Anterior cingulate cortex (tissue), 58 donors: ENCODE data around the gene VPS52.
A peak's percentile ranks its signal among the peaks of the same experiment; 100 is the strongest.

Source experiments
- DNase-seq, 58 donors: peaks; one replicate each; lab custom pipeline; 2025; lab: John Stamatoyannopoulos, UW

Gene VPS52, protein sequence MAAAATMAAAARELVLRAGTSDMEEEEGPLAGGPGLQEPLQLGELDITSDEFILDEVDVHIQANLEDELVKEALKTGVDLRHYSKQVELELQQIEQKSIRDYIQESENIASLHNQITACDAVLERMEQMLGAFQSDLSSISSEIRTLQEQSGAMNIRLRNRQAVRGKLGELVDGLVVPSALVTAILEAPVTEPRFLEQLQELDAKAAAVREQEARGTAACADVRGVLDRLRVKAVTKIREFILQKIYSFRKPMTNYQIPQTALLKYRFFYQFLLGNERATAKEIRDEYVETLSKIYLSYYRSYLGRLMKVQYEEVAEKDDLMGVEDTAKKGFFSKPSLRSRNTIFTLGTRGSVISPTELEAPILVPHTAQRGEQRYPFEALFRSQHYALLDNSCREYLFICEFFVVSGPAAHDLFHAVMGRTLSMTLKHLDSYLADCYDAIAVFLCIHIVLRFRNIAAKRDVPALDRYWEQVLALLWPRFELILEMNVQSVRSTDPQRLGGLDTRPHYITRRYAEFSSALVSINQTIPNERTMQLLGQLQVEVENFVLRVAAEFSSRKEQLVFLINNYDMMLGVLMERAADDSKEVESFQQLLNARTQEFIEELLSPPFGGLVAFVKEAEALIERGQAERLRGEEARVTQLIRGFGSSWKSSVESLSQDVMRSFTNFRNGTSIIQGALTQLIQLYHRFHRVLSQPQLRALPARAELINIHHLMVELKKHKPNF

GRCh38 chr6:33271468-33272274 lies at the start of gene VPS52, which contains the start of gene RPS18:
Gene VPS52 (minus strand): TSS chr6:33271876. CDS start chr6:33271675, 201 bp downstream.
Gene RPS18 (plus strand): TSS chr6:33272075. CDS start chr6:33272120, 45 bp downstream.
- peak; percentile 58 to 98 (median 92) for DNase-seq

DNA sequence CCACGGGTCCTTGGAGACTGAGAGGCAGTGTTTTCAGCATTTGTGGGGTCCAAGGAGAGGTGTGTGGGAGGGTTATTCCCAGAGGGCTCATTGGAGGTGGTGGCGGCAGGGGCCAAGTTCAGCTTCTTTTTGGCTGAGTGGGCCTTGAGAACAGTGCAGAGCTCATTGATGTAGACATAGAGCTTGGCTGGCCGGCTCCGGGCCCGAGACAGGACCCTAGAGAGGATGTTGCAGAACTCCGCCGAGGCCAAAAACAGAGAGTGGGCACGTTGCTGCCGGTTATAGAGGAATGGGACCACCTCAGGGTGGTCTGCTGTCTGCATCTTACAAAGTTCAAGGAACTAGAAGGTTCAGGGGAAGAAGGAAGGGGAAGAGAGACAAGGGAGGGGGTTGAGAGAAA lies 49.6 kb upstream of the VPS52 start:
- no peak for DNase-seq

DNA sequence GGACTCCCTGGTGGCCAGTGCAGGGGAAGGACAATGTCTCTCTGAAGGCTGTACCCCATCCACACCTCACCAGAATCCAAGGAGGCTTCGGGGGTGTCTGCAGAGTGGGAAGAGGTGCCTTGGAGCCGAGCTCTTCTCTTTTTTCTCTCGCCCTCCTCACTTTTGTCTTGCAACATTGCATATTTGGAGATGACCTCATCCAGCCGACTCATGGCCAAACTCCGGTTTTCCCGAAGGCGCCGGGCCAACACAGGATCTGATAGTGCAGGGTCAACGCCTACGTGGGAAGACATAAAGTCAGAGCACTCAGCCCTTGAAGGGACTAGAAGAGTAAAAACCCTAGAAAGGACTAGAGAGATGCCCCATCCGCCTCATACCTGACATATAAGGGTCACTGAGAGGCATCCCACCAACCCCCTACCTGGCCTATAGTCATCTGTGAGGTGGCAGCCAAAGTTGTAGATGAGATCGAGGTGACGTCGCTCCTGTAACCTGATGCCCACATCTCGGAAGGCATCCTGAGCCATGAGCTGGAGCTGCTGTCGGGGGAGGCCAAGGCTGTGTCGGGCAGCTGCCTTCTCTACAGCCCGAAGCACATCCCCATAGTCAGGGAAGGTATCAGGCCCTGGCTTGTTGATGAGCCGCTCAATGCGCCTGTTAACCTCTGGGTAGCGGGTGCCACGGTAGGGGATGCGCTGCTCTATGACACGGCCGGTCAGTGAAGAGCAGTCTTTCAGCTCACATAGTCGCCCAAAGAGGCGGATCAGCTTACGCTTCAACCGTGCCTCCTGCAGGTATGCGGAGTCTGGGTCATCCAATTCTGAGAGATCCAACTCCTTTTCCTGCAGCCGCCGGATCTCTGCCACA lies 48.9 kb upstream of the VPS52 start:
- no peak for DNase-seq

- DNase-seq: no peak
Measured at GRCh38 chr6:33319939-33320314, 48.3 kb upstream of the VPS52 start.

- no peak for DNase-seq
Measured at GRCh38 chr6:33318426-33319073, 46.9 kb upstream of the VPS52 start.

- peak; percentile 43 to 99 (median 97) for DNase-seq
Measured at GRCh38 chr6:33317669-33318425, 46.2 kb upstream of the VPS52 start, which contains the start of gene ZBTB22. Gene ZBTB22 (minus strand): TSS chr6:33317744. CDS start chr6:33316916, 828 bp downstream.

DNA sequence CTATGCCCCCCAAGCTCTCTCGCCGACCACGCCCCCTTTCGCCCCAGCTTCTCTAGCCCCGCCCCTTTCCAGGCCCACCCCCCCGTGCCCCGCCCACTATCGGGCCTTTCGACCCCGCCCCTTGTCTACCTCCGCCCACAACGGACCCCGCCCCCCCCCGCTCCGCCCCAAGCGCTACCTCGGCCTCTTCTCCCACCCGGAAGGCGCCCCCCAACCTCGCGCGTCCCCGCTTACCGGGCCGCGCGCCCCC lies 45.7 kb upstream of the VPS52 start:
- peak in 11 of 58 donors; percentile 47 to 85 (median 75) for DNase-seq

DNA sequence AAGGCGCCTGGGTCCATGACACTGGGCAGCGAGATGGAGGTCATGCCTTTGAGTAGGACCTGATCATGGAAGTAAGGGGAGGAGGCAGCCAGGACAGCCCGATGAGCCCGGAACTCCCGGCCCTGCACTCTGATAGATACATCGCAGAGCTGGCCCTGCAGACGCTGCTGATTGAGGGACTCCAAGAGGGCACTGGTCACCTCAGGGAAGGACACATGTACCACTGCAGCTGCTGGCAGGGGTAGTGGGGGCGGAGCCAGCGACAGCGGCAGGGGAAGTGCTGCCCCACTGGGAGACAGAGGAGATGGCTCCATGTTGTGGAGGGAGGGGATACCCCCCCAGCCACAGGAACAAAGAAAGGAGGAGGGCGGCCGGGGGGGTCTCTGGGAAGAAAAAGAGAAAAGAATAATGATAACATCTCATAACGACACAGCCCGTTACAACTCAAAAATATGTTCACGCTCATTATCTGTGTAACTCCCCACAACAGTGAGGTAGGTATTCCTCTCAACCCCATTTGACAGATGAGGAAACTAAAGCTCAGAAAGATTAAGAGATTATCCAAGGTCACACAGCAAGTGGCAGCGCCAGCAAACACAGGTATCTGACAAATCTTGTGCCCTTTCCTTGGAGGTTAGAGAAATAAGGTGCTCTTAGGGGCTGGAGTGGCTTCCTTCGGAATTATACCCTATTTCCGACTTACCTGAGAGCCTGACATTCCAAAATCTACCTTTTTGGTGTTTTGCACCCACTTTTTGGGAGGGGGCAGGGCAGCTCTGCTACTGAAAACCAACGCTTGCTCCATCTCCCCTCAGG lies 45.1 kb upstream of the VPS52 start:
- no peak for DNase-seq

GRCh38 chr6:33315793-33316602 lies 44.3 kb upstream of the VPS52 start:
- DNase-seq: no peak

- DNase-seq: no peak
Measured at GRCh38 chr6:33314943-33315792, 43.5 kb upstream of the VPS52 start.

DNA sequence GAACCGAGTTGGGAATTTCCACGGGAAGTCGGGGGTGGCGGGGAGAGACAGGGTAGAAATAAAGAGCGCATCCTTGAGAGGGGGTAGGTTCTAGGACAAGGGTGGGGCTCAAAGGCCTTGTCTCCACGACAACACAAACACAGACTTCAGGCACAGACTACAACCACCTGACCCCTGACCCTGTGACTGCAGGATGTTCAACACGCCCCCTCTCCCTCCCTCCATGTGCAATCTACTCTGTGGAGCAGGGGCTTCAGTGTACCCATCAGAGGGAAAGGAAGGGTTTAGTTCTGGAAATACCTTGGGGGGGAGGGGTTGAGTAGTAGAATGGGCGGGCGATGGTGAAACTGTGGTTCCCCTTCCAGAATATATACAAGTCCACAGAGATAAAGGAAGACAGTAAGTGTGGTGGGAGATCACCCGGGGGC lies 42.9 kb upstream of the VPS52 start:
- DNase-seq: peak in 34 of 58 donors; percentile 5 to 65 (median 34)

DNA sequence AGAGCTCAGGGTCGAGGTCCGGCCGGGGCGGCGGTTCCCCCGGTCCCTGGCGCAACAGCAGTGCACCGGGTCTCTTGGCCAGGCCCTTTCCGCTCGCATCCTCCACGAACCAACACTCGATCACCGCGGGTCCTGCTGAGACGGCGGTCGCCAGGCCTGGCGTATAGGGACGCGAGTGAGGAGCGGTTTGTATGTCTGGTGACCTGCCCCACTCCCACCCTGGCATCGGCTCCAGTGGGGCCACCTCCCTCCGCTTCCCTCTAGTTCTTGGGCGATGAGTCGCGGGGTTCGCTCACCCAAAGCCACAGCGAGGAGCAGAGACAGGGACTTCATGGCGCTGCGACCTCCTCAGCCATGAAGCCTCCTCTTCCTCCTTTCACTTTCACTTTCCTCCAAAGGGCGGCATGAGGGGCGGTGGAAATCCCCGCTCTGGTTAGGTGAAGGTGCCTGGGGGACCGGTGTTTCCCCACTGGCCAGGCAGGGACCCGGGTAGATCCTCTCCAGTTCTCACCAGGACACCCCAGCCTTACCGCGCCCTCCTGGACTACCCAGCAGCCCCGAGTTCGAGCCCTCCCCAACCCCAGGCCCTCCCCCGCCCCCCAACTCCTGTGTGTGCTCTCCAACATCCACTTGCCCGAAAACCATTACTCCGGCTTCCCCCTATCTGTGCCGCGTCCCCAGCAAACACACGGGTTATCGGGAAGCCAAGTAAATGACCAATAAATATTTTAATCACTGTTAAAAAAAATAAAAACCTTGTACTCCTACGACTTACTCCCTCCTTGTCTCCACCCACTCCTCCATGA lies 42.2 kb upstream of the VPS52 start, which contains the start of gene TAPBP:
Gene TAPBP, minus strand, starts transcription at position 370 of the 806 bp plus-strand sequence. Its CDS starts 37 bp downstream, at position 333.
- peak in 55 of 58 donors; percentile 9 to 74 (median 51) for DNase-seq

DNA sequence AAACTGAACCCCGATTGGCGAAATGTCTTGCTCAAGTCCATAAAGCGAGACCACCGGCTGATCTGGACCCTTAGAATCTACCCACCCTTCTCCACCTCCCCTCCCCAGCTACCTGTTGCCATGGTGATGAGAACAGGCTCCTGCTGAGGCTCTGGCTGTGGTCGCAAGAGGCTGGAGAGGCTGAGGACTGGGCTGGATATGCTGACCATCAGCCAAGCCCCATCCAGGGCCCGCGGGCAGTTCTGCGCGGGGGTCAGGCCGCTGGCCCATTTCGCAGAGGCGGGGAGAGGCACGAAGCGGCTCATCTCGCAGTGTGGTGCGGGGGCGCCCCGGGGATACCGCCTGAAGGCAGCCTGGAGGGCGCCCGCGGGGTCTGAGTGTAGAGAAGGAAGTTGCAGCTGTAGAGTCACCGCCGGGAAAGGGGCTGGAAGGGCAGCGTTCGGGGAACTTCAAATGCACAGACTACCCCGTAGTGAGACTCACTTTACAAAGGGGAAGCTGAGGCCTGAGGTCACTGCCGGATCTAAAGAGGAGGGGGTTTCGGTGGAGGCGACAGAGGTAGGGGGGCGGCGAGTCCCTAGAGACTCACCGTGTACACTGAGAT lies 41.5 kb upstream of the VPS52 start:
- peak in 36 of 58 donors; percentile 10 to 70 (median 43) for DNase-seq

GRCh38 chr6:33312361-33313104 lies 40.9 kb upstream of the VPS52 start:
- peak in 49 of 58 donors; percentile 8 to 75 (median 49) for DNase-seq
